ENCODE measurements around the gene AURKAIP1. TPM values are rescaled to one million over a fixed set of nuclear protein-coding genes. Genes with fewer than 3 reads are reported as not detected.

AURKAIP1 gene
- total RNA-seq, 1 experiment from 2014 or later: 162 TPM

DNA sequence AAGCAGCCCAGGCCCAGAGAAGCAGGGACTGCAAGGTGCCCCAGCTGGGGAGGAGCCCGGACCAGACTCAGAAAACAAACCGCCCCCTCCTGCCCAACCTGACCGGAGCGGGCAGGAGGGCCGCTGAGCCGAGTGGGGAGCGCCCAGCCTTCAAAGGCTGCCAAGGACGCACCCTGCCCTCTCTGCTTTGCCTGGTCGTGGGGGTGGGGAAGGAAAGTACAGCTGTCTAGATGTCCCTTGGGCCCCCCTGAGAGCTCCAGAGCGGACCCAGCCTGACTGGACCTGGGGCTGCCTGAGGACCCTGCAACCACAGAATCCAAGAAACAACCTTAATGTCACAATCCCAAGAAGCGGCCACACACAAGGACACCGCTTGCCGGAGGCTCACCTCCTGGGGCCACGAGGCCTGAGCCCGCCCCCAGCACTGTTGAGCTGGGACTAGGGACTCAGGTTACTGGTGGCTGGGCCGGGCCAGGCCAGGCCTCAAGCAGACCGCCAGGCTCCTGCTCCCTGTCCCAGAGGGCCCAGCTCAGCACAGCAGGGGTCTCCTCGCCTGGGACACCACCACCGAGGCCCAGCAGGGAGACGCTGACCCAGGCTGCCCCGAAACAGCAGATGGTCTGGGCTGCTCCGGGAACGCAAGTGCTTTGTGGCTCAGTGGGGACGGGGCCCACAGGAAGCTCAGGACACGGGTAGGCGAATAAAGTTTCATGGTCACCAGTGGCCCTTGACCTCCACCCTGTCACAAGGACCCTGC lies 27.2 kb downstream of the AURKAIP1 start:
- no peak for DNase-seq (ENCODE audit: low spot score)

DNA sequence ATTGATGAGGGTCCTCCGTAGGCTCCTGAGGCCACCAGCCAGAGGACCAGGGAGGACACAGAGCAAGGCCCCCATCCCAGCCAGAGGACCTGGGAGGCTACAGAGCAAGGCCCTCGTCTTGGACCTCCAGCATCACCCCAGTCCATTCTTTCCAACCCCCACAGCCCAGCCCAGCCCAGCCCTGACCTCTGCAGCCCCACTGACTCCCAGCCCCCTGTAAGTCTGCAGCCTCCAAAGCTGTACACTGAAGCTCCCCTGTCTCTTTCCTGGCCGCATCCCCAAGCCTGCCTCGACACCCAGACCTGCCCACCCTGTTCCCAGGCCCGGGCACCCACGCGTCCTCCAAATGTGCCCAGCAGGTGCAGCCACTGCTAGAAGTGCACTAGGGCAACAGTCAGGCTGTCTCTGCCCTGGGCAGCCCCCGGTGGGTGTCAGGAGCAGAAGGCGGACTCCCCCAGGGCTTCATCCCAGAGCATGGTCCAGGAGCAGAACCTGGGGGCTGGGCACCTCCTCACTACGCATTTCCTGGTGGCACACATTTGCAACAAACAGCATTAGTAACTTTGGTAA lies 27.9 kb downstream of the AURKAIP1 start:
- DNase-seq (ENCODE audit: low spot score): no peak

GRCh38 chr1:1346501-1346890 lies 28.5 kb downstream of the AURKAIP1 start:
- no peak for DNase-seq (ENCODE audit: low spot score)

- DNase-seq (ENCODE audit: low spot score): no peak
Observed at GRCh38 chr1:1345860-1346500, 29.0 kb downstream of the AURKAIP1 start.

DNA sequence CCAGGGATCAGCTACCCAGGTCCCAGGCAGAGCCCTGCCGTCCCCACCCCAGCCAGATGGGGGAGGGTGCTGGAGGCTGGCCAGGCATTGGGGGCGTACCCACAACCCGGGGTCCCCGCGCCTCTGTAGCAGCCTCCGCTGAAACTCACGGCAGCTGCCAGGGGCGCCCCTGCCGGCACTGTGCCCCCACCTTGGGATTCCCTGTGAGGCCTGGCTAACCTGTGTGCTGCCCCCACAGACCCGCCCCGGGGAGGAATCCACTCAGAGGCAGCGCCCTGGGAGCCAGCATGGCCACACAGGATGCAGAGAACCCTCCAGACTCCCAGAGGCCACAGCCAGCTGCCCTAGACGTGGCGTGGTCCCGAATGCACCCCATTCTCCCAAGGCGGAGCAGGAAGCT lies 29.6 kb downstream of the AURKAIP1 start:
- DNase-seq (ENCODE audit: low spot score): no peak

GRCh38 chr1:1344655-1345361 lies 30.2 kb downstream of the AURKAIP1 start:
- DNase-seq (ENCODE audit: low spot score): no peak

DNA sequence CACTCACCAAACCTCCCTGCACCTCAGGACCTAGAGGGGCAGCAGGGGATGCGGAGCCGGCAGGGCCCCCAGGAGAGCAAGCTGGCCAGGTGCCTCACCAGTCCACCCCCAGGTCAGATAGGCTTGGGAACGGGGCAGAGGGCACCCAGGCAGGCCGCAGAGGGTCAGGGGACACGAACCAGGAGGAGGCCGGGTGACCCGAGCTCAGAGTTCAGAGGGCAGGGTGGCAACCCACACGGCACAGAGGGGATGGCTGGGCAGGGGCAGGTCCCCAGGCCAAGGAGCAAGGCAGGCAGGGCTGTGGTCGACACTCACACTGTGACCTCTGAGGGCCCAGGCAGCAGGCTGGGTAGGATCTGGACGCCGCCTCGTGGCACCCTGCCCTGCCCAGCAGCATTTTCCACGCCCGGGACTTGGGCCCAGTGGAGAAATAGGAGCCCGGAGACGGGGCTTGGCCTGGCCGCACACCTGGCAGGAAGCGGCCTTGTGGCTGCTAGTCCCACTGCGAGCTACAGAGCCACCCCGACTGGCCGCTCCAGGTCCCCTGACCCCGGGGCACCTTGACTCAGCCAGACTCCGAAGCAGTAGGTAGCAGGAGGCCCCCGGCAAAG lies 31.1 kb downstream of the AURKAIP1 start:
- DNase-seq (ENCODE audit: low spot score): no peak

- DNase-seq (ENCODE audit: low spot score): no peak
Observed at GRCh38 chr1:1342584-1343115, 32.4 kb downstream of the AURKAIP1 start.

DNA sequence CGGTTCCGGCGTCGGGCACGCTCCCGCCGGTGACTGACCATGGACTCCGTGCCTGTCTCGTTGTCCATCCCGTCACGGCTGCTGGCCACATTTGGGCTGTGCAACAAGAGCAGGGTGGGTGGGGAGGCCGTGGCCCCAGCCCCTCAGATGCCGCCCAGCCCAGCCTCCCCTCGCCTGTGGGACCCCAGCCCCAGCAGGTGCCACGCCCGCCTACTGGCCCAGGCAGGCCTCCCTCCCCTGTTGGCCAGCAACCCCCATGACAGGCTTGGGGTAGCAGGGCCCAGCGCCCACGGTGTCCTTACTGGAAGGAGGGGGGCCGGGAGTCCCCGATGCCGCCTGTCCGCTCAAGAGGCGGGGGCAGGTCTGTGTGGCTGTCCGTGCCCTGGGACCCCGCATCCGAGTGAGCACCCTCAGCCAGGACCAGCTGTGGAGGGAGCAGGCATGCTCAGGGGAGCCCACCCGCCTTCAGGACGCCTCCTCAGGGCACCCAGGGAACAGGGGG lies 32.9 kb downstream of the AURKAIP1 start:
- DNase-seq (ENCODE audit: low spot score): no peak

GRCh38 chr1:1341549-1342021 lies 33.4 kb downstream of the AURKAIP1 start:
- DNase-seq (ENCODE audit: low spot score): no peak

- DNase-seq (ENCODE audit: low spot score): no peak
Observed at GRCh38 chr1:1340791-1341548, 34.0 kb downstream of the AURKAIP1 start.

GRCh38 chr1:1340185-1340584 lies 34.8 kb downstream of the AURKAIP1 start:
- DNase-seq (ENCODE audit: low spot score): no peak

DNA sequence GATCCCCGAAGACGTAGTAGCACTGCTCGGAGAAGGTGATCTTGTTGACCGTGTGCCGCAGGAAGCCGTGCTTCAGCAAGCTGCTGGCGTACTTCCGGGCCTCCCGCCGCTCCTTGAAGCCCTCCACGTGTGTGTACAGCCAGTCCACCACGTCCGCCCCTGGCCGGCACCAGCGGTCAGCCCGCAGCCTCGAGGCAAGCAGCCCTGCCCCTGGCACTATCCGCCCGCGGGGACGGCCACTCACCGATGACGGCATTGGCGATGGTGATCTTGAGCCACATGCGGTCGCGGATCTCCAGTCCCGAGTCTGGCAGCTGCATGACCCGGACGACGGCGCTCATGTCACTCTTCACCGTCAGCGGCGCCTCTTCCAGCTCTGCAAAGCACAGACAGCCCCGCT lies 36.7 kb downstream of the AURKAIP1 start:
- no peak for DNase-seq (ENCODE audit: low spot score)

- DNase-seq (ENCODE audit: low spot score): no peak
Observed at GRCh38 chr1:1337793-1338147, 37.2 kb downstream of the AURKAIP1 start.

DNA sequence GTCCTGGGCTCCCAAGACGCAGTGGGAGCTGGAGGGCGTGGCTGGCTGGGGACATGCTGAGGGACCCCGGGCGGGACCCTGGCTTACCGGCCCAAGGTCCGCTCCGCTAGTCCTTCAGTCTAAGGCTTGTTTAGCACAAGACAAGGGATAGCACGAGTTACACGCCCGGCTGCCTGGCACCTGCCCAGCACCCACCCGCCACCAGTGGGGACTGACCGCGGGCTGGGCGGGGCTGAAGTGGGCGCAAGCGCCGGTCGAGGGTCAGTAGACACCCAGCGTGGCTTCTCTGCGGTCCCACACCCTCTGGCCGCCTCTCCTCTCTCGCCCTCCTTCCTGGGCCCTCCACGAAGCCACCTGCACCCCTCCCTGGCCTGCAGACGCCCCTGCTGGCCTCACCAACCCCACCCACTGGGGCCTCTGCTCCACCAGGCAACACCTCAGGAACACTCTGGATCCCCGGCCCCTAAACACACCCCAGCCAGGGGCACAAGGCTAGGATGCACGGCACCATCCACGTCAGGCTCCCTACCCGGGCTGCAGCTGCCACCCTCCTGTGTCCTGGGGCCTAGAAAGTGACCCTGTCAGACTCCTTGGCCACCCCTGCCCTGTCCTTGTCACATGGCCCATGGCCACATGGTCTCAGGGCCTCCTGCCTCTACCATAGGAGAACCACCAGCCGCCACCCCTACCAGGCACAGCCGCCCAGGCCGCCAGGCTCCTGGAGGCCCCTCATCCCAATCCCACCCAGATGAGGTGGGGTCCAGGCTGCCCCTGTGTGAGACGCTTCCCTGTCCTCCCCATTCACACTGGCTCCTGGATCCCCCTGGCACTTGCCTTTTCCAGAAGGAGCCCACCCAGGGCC lies 37.8 kb downstream of the AURKAIP1 start:
- DNase-seq (ENCODE audit: low spot score): no peak

- DNase-seq (ENCODE audit: low spot score): no peak
Observed at GRCh38 chr1:1336446-1336845, 38.6 kb downstream of the AURKAIP1 start.

- no peak for DNase-seq (ENCODE audit: low spot score)
Observed at GRCh38 chr1:1335792-1336248, 39.2 kb downstream of the AURKAIP1 start.

DNA sequence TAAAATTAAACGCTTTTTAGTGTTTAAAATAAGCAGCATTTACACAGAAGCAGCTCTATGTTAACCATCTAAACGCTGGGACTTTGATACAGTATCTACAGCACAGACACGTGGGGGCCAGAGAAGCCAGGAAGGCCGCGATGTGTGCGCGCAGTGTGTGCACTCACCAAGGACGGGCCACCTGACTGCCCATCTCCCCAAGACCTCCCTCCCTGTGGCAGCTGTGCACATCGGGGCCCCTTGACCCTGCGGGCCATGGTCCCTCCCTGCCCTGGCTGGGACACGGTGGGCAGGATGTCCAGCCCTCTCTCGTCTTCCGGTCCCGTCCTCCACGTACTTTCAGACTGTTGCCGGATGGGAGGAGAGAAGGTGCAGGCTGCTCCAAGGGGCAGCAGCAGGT lies 39.7 kb downstream of the AURKAIP1 start:
- DNase-seq (ENCODE audit: low spot score): no peak

- no peak for DNase-seq (ENCODE audit: low spot score)
Observed at GRCh38 chr1:1334835-1335234, 40.2 kb downstream of the AURKAIP1 start.
